Smooth muscle cell of the umbilical artery (primary cell): ENCODE measurements around the gene DRD5. TPM values are rescaled to one million over a fixed set of nuclear protein-coding genes. Genes with fewer than 3 reads are reported as not detected.

Experiments
- total RNA-seq: library from RNA; depleted of rRNA; stranded (reverse); fragments of >200 nt; gene quantifications from 2 replicates; pipeline ENCODE4 v1.2.3, GENCODE V29; 2014

The DRD5 gene
- not detected in 2 replicates for total RNA-seq

DNA sequence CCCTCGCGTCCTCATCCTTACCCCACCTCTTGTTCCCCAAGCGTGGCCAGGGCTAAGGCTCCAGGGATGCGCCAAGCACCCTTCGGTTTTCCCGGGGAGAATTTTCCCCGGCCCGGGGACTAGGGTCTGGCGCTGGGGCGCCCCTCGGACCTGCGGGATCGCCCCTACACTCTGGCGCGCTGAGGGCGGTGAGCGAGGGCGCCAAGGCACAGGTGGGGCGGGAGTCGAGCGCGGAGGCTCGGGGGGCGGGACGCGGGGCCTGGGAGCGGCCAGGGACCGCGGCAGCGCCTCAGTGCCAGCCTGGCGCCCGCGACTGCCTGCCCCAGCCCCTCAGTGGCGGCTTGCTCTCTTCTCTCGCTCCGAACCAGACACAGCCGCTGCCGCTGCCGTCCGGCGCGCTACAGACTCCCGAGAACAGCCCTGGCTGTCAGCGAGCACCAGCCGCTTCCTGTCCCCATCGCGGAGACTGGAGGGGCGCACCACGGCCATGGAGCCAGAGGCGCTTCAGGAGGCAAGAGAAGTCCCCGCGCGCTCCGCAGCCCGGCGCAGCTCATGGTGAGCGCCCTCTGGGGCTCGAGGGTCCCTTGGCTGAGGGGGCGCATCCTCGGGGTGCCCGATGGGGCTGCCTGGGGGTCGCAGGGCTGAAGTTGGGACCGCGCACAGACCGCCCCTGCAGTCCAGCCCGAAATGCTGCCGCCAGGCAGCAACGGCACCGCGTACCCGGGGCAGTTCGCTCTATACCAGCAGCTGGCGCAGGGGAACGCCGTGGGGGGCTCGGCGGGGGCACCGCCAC lies at the start of gene DRD5:
TSS of gene DRD5 (plus strand) at position 292 of the 793 bp plus-strand sequence. CDS start at position 688, 396 bp downstream.

Other genes with a start within 250 kb of the DRD5 start
- 2.7 and 6.5 TPM in 2 replicates for gene SLC2A9, start 239.9 kb downstream of the DRD5 start, total RNA-seq